ENCODE measurements around the gene TTC8.
A peak's percentile ranks its signal among the peaks of the same experiment; 100 is the strongest.

- TF ChIP-seq CTCF (IDR thresholded peaks at IDR 0.05) = peak in 3 of 4 experiments; percentile 16 to 43 (median 25)
- no peak for TF ChIP-seq POLR2AphosphoS5 (IDR thresholded peaks at IDR 0.05)
These were observed 31.8 kb upstream of the TTC8 start, which contains the start of gene EML5 for GRCh38 chr14:88792473-88793258.
